H9 (cell line): ENCODE measurements around the gene IL3. TPM values are rescaled to one million over a fixed set of nuclear protein-coding genes. Genes with fewer than 3 reads are reported as not detected.

ENCODE experiments used
- DNase-seq: peaks from one replicate; pipeline ENCODE4 v3.0.0-alpha.2; 2017
- H2AFZ ChIP-seq: one replicate; pipeline ENCODE4 v1.6.1; 2013; ENCODE audit warnings: mild to moderate bottlenecking, low read length, control low read depth, moderate library complexity
- H2AK5ac ChIP-seq: 2 replicates; pipeline ENCODE4 v1.6.1; 2013; ENCODE audit warnings: low read length, control low read depth, mixed read lengths; ENCODE audit not compliant: insufficient read length
- H2BK120ac ChIP-seq: one replicate; pipeline ENCODE4 v1.6.1; 2013; ENCODE audit warnings: low read depth, mild to moderate bottlenecking, low read length, control low read depth, inconsistent platforms; ENCODE audit not compliant: poor library complexity, severe bottlenecking
- H2BK12ac ChIP-seq: 2 replicates; pipeline ENCODE4 v1.6.1; 2013; ENCODE audit warnings: low read length, control low read depth, mixed read lengths, low read depth; ENCODE audit not compliant: insufficient read length
- H2BK15ac ChIP-seq: 2 replicates; pipeline ENCODE4 v1.6.1; 2013; ENCODE audit warnings: low read depth, low read length, control low read depth
- H2BK20ac ChIP-seq: one replicate; pipeline ENCODE4 v1.6.1; 2013; ENCODE audit warnings: low read depth, mild to moderate bottlenecking, low read length, control low read depth, inconsistent platforms; ENCODE audit not compliant: poor library complexity, severe bottlenecking
- H2BK5ac ChIP-seq: 2 replicates; pipeline ENCODE4 v1.6.1; 2013; ENCODE audit warnings: low read length, control low read depth, mixed read lengths; ENCODE audit not compliant: insufficient read length
- H3K14ac ChIP-seq: 2 replicates; pipeline ENCODE4 v1.6.1; 2013; ENCODE audit warnings: low read length, control low read depth; ENCODE audit not compliant: insufficient read depth
- H3K18ac ChIP-seq: 2 replicates; pipeline ENCODE4 v1.6.1; 2013; ENCODE audit warnings: low read depth, mild to moderate bottlenecking, mixed read lengths, low read length, control low read depth; ENCODE audit not compliant: insufficient read length
- H3K23ac ChIP-seq: 2 replicates; pipeline ENCODE4 v1.6.1; 2013; ENCODE audit warnings: low read length, control low read depth, mixed read lengths, low read depth; ENCODE audit not compliant: insufficient read length
- H3K23me2 ChIP-seq: 2 replicates; pipeline ENCODE4 v1.6.1; 2013; ENCODE audit warnings: low read depth, mild to moderate bottlenecking, mixed read lengths, low read length, control low read depth; ENCODE audit not compliant: insufficient read length, poor library complexity, severe bottlenecking
- H3K27ac ChIP-seq: 2 replicates; pipeline ENCODE4 v1.5.1; 2013; ENCODE audit warnings: low read length, control low read depth, mixed read lengths, low read depth; ENCODE audit not compliant: insufficient read length
- H3K27me3 ChIP-seq: 2 replicates; pipeline ENCODE4 v1.6.1; 2013; ENCODE audit warnings: low read length, control low read depth, inconsistent platforms; ENCODE audit not compliant: insufficient read depth
- H3K4ac ChIP-seq: 2 replicates; pipeline ENCODE4 v1.6.1; 2013; ENCODE audit warnings: low read depth, mild to moderate bottlenecking, control low read depth, inconsistent platforms, low read length, moderate library complexity
- H3K4me1 ChIP-seq: 2 replicates; pipeline ENCODE4 v1.6.1; 2013; ENCODE audit warnings: low read length, control low read depth, inconsistent platforms; ENCODE audit not compliant: insufficient read depth
- H3K4me2 ChIP-seq: 2 replicates; pipeline ENCODE4 v1.6.1; 2013; ENCODE audit warnings: low read length, control low read depth, mixed read lengths; ENCODE audit not compliant: insufficient read length, insufficient read depth
- H3K56ac ChIP-seq: 2 replicates; pipeline ENCODE4 v1.6.1; 2013; ENCODE audit warnings: low read depth, mild to moderate bottlenecking, mixed read lengths, low read length, control low read depth; ENCODE audit not compliant: insufficient read length
- H3K79me1 ChIP-seq: 2 replicates; pipeline ENCODE4 v1.6.1; 2013; ENCODE audit warnings: low read depth, mild to moderate bottlenecking, moderate library complexity, low read length, control low read depth, inconsistent platforms; ENCODE audit not compliant: insufficient read depth, poor library complexity, severe bottlenecking
- H3K79me2 ChIP-seq: 2 replicates; pipeline ENCODE4 v1.6.1; 2013; ENCODE audit warnings: low read length, control low read depth, inconsistent platforms; ENCODE audit not compliant: insufficient read depth
- H3K9ac ChIP-seq: 2 replicates; pipeline ENCODE4 v1.6.1; 2013; ENCODE audit warnings: low read length, control low read depth, mixed read lengths; ENCODE audit not compliant: insufficient read length; ENCODE audit errors: extremely low read depth
- H3K9me3 ChIP-seq: one replicate; pipeline ENCODE4 v1.6.1; 2013; ENCODE audit warnings: low read depth, low read length, inconsistent platforms; ENCODE audit not compliant: control insufficient read depth
- H3T11ph ChIP-seq: one replicate; pipeline ENCODE4 v1.6.1; 2013; ENCODE audit warnings: mild to moderate bottlenecking, low read length, control low read depth, inconsistent platforms
- H4K20me1 ChIP-seq: one replicate; pipeline ENCODE4 v1.6.1; 2013; ENCODE audit not compliant: control insufficient read depth, insufficient read length, insufficient read depth
- H4K5ac ChIP-seq: 2 replicates; pipeline ENCODE4 v1.6.1; 2013; ENCODE audit warnings: low read depth, mild to moderate bottlenecking, mixed read lengths, low read length, control low read depth; ENCODE audit not compliant: insufficient read length
- H4K8ac ChIP-seq: replicated peaks from 2 replicates; pipeline ENCODE4 v1.6.1; 2013; ENCODE audit warnings: low read length, control low read depth, mixed read lengths, low read depth; ENCODE audit not compliant: insufficient read length
- H4K91ac ChIP-seq: 2 replicates; pipeline ENCODE4 v1.6.1; 2013; ENCODE audit warnings: low read depth, mild to moderate bottlenecking, moderate library complexity, mixed read lengths, low read length, control low read depth; ENCODE audit not compliant: insufficient read length
- H3K27ac Mint-ChIP-seq, 3 experiments: 2 replicates in 2 of 3; 3 replicates in 1 of 3; pipeline ENCODE4 v1.8.0; 2020 to 2021; ENCODE audit warnings: mixed read lengths in 3 of 3, mild to moderate bottlenecking in 1 of 3, moderate library complexity in 1 of 3
- H3K27me3 Mint-ChIP-seq: 2 replicates; pipeline ENCODE4 v1.8.0; 2021; ENCODE audit warnings: low read depth, mild to moderate bottlenecking, moderate library complexity, mixed read lengths
- H3K36me3 Mint-ChIP-seq, 3 experiments: 2 replicates in 2 of 3; 3 replicates in 1 of 3; pipeline ENCODE4 v1.8.0; 2020 to 2021; ENCODE audit warnings: low read depth in 3 of 3, mixed read lengths in 3 of 3; ENCODE audit not compliant: insufficient read depth in 1 of 3
- H3K4me1 Mint-ChIP-seq, 2 experiments: 2 replicates each; pipeline ENCODE4 v1.8.0; 2020; ENCODE audit warnings: mixed read lengths in 2 of 2
- H3K4me3 Mint-ChIP-seq, 2 experiments: 2 replicates in 1 of 2; 3 replicates in 1 of 2; pipeline ENCODE4 v1.8.0; 2020 to 2021; ENCODE audit warnings: mild to moderate bottlenecking in 2 of 2, mixed read lengths in 2 of 2, moderate library complexity in 1 of 2
- H3K9me3 Mint-ChIP-seq, 2 experiments: 2 replicates in 1 of 2; 3 replicates in 1 of 2; pipeline ENCODE4 v1.8.0; 2020; ENCODE audit warnings: mild to moderate bottlenecking in 2 of 2, mixed read lengths in 2 of 2, moderate library complexity in 1 of 2
- WGBS: extraction: QIAGEN DNeasy Blood & Tissue Kit; methylation state at CpG from one replicate; pipeline ENCODE4 v1.1.7; 2013; ENCODE audit warnings: missing lambda C conversion rate, low lambda C conversion rate, mixed read lengths; ENCODE audit not compliant: insufficient read length; ENCODE audit errors: extremely low coverage; 5-methylcytosine and 5-hydroxymethylcytosine counted together
- total RNA-seq: library from RNA; stranded (reverse); gene quantifications from 2 replicates; pipeline ENCODE4 v1.2.1, GENCODE V29; 2021
- TF ChIP-seq, protein P1 (sequence below): fragments of 200-600 bp; sonication (generic); conservative IDR thresholded peaks from 3 replicates; pipeline ENCODE4 v1.8.0; 2021; ENCODE audit warnings: antibody characterized with exemption, mild to moderate bottlenecking

IL3 gene
- total RNA-seq, 1 experiment from 2014 or later = not detected

- Histone ChIP-seq H3K9ac (no peak overlapping the region), H3K27ac (no peak overlapping the region), H3K4me2 (no peak overlapping the region), H2AFZ (no peak overlapping the region), H2BK15ac (no peak overlapping the region), H3K79me2 (no peaks in the 10 kb centered on the region), H3K27me3 (no peaks in the 10 kb centered on the region), H2BK120ac (no peak overlapping the region), H3K23ac (no peak overlapping the region), H3K4me1 (no peaks in the 10 kb centered on the region), H3K23me2 (no peaks in the 10 kb centered on the region), H3K9me3 (no peaks in the 10 kb centered on the region), H4K5ac (no peak overlapping the region), H3T11ph (no peak overlapping the region), H3K18ac (no peak overlapping the region), H2BK12ac (no peak overlapping the region), H2BK5ac (no peak overlapping the region), H3K14ac (no peak overlapping the region), H4K91ac (no peak overlapping the region), H2AK5ac (no peak overlapping the region), H4K20me1 (no peaks in the 10 kb centered on the region), H3K79me1 (no peaks in the 10 kb centered on the region), H3K56ac (no peak overlapping the region), H2BK20ac (no peak overlapping the region), H4K8ac (no peak overlapping the region), H3K4ac (no peak overlapping the region)
- Mint-ChIP-seq H3K27me3 (peaks cover 2% of the 10 kb centered on the region; the same call in 1 of the 2 replicates), H3K4me3 (no peak overlapping the region), H3K27ac (peak overlapping the region in 1 of 3 experiments; percentile 76; a peak in 2 of 7 replicates), H3K36me3 (no peaks in the 10 kb centered on the region), H3K4me1 (no peaks in the 10 kb centered on the region), H3K9me3 (no peaks in the 10 kb centered on the region)
- no CpG with 5 or more reads among the region's 2 CpGs for WGBS
- TF ChIP-seq, protein P1, sequence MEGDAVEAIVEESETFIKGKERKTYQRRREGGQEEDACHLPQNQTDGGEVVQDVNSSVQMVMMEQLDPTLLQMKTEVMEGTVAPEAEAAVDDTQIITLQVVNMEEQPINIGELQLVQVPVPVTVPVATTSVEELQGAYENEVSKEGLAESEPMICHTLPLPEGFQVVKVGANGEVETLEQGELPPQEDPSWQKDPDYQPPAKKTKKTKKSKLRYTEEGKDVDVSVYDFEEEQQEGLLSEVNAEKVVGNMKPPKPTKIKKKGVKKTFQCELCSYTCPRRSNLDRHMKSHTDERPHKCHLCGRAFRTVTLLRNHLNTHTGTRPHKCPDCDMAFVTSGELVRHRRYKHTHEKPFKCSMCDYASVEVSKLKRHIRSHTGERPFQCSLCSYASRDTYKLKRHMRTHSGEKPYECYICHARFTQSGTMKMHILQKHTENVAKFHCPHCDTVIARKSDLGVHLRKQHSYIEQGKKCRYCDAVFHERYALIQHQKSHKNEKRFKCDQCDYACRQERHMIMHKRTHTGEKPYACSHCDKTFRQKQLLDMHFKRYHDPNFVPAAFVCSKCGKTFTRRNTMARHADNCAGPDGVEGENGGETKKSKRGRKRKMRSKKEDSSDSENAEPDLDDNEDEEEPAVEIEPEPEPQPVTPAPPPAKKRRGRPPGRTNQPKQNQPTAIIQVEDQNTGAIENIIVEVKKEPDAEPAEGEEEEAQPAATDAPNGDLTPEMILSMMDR = no peak
- DNase-seq = no peak
Measured at GRCh38 chr5:132027027-132027426, 33.4 kb upstream of the IL3 start.
